Mesendoderm (in vitro differentiated cells): Measurements from ENCODE around the gene RYR3.

Experiments
- DNase-seq: peaks from one replicate; pipeline ENCODE4 v3.0.0; 2013
- H2AK5ac ChIP-seq: 2 replicates; pipeline ENCODE4 v1.6.1; 2013; ENCODE audit warnings: low read length, inconsistent platforms
- H2BK120ac ChIP-seq: 2 replicates; pipeline ENCODE4 v1.6.1; 2013; ENCODE audit warnings: low read depth, mild to moderate bottlenecking, low read length, moderate library complexity, mixed read lengths
- H2BK15ac ChIP-seq: replicated peaks from 2 replicates; pipeline ENCODE4 v1.6.1; 2013; ENCODE audit warnings: low read depth, mild to moderate bottlenecking, moderate library complexity
- H2BK5ac ChIP-seq: 2 replicates; pipeline ENCODE4 v1.6.1; 2013; ENCODE audit warnings: low read length, inconsistent platforms
- H3K18ac ChIP-seq: 2 replicates; pipeline ENCODE4 v1.6.1; 2013; ENCODE audit warnings: mild to moderate bottlenecking, low read length, mixed read lengths
- H3K23ac ChIP-seq: one replicate; pipeline ENCODE4 v1.6.1; 2013; ENCODE audit warnings: low read length
- H3K27ac ChIP-seq: 2 replicates; pipeline ENCODE4 v1.5.1; 2013; ENCODE audit warnings: low read depth, mild to moderate bottlenecking, inconsistent platforms, low read length, moderate library complexity
- H3K27me3 ChIP-seq: 2 replicates; pipeline ENCODE4 v1.6.1; 2013; ENCODE audit warnings: low read length, control low read depth, mild to moderate bottlenecking, inconsistent platforms; ENCODE audit not compliant: insufficient read depth, poor library complexity
- H3K36me3 ChIP-seq: 2 replicates; pipeline ENCODE4 v1.6.1; 2013; ENCODE audit warnings: low read length, inconsistent platforms; ENCODE audit not compliant: control insufficient read depth, insufficient read depth
- H3K4ac ChIP-seq: one replicate; pipeline ENCODE4 v1.6.1; 2013; ENCODE audit warnings: low read depth, mild to moderate bottlenecking, low read length, moderate library complexity
- H3K4me1 ChIP-seq: 2 replicates; pipeline ENCODE4 v1.6.1; 2013; ENCODE audit warnings: low read depth, low read length, inconsistent platforms; ENCODE audit not compliant: control insufficient read depth
- H3K4me2 ChIP-seq: 2 replicates; pipeline ENCODE4 v1.6.1; 2013; ENCODE audit warnings: low read length
- H3K4me3 ChIP-seq: 2 replicates; pipeline ENCODE4 v1.5.1; 2013; ENCODE audit warnings: mild to moderate bottlenecking, low read length
- H3K56ac ChIP-seq: one replicate; pipeline ENCODE4 v1.6.1; 2013; ENCODE audit warnings: low read length
- H3K79me1 ChIP-seq: 2 replicates; pipeline ENCODE4 v1.6.1; 2013; ENCODE audit warnings: low read length, inconsistent platforms
- H3K79me2 ChIP-seq: 2 replicates; pipeline ENCODE4 v1.6.1; 2013; ENCODE audit warnings: mild to moderate bottlenecking, low read length; ENCODE audit not compliant: control insufficient read depth, insufficient read depth
- H3K9ac ChIP-seq: 2 replicates; pipeline ENCODE4 v1.6.1; 2013; ENCODE audit warnings: low read length, inconsistent platforms
- H4K5ac ChIP-seq: one replicate; pipeline ENCODE4 v1.6.1; 2013; ENCODE audit warnings: low read length
- H4K8ac ChIP-seq: one replicate; pipeline ENCODE4 v1.6.1; 2013; ENCODE audit warnings: low read depth, mild to moderate bottlenecking, control low read depth, low read length, moderate library complexity
- WGBS: extraction: QIAGEN DNeasy Blood & Tissue Kit; methylation state at CpG from one replicate; pipeline ENCODE4 v1.1.7; 2013; ENCODE audit warnings: low lambda C conversion rate, missing lambda C conversion rate; ENCODE audit not compliant: insufficient coverage; ENCODE audit errors: extremely low coverage; 5-methylcytosine and 5-hydroxymethylcytosine counted together

Gene RYR3

GRCh38 chr15:33313491-33313890, 2.7 kb downstream of the RYR3 start:
- DNase-seq: no peak
- Histone ChIP-seq H3K27ac (no peak overlapping the region), H3K4me1 (peaks cover 4% of the 10 kb centered on the region), H3K23ac (no peak overlapping the region), H2BK120ac (no peak overlapping the region), H3K4ac (no peak overlapping the region), H3K79me1 (no peaks in the 10 kb centered on the region), H3K9ac (no peak overlapping the region), H3K79me2 (no peaks in the 10 kb centered on the region), H4K5ac (no peak overlapping the region), H3K18ac (no peak overlapping the region), H2BK15ac (no peak overlapping the region), H3K27me3 (peaks cover 2% of the 10 kb centered on the region), H3K4me2 (no peak overlapping the region), H3K56ac (no peak overlapping the region), H3K36me3 (no peaks in the 10 kb centered on the region), H4K8ac (no peak overlapping the region), H2AK5ac (no peak overlapping the region), H2BK5ac (no peak overlapping the region), H3K4me3 (no peak overlapping the region)
- no CpG with 5 or more reads among the region's 1 CpG for WGBS

DNA sequence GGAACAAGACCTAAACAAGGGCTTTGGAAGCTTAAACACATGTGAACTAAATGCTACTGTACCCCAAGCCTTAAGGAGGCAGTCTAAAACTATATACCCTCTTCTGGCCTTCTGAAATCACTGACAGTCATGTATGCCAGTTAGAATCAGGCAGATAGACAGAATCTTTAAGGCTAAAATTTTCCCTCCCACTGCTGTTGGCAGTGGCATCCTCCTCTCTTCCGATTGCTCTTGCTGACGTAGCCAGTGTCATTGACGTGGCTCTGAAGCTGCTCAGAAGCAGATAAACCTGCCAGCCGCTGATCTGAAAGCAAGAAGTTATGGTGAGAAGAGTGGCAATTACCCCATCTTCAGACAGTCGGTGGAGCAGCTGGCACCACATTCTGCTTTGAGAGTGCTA, 3.3 kb downstream of the RYR3 start:
- Histone ChIP-seq H2AK5ac (no peak overlapping the region), H3K9ac (no peak overlapping the region), H2BK5ac (no peak overlapping the region), H3K23ac (no peak overlapping the region), H3K4ac (no peak overlapping the region), H3K36me3 (no peaks in the 10 kb centered on the region), H4K5ac (no peak overlapping the region), H3K18ac (no peak overlapping the region), H3K27ac (no peak overlapping the region), H3K4me2 (no peak overlapping the region), H4K8ac (no peak overlapping the region), H3K79me1 (no peaks in the 10 kb centered on the region), H3K79me2 (no peaks in the 10 kb centered on the region), H2BK15ac (no peak overlapping the region), H3K4me1 (peaks cover 4% of the 10 kb centered on the region), H2BK120ac (no peak overlapping the region), H3K4me3 (no peak overlapping the region), H3K27me3 (peaks cover 2% of the 10 kb centered on the region), H3K56ac (no peak overlapping the region)
- no CpG with 5 or more reads among the region's 5 CpGs for WGBS
- no peak for DNase-seq

DNA sequence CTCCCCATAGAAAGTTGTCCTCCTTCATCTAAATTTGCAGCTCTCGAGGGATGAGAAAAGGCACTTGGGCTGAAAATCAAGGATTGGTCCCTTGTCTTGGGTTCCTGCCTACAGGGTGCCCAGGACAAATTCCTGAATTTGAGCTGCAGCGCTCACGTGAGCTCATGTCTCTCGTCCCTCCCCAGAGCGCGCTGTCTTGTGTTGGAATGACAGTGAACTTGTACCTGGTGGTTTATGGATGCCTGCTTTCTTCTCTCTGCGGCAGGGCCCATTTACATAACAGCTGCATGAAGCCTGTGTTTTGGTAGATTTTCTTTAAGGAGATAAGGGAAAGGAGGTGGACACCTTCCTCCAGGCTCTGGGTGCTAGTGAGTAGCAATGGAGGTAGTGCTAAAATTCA, 4.3 kb downstream of the RYR3 start:
- no peak for DNase-seq
- H2BK120ac ChIP-seq: no peak overlapping the region
- no peak overlapping the region for H3K27ac ChIP-seq
- no CpG with 5 or more reads among the region's 7 CpGs for WGBS
- peaks cover 4% of the 10 kb centered on the region for H3K4me1 ChIP-seq
- no peak overlapping the region for H3K4me2 ChIP-seq
- H3K9ac ChIP-seq: no peak overlapping the region
- no peaks in the 10 kb centered on the region for H3K36me3 ChIP-seq
- peaks cover 2% of the 10 kb centered on the region for H3K27me3 ChIP-seq
- H3K79me1 ChIP-seq: no peaks in the 10 kb centered on the region
- no peak overlapping the region for H4K5ac ChIP-seq
- H3K56ac ChIP-seq: no peak overlapping the region
- no peak overlapping the region for H4K8ac ChIP-seq
- no peak overlapping the region for H2BK15ac ChIP-seq
- H2AK5ac ChIP-seq: no peak overlapping the region
- H2BK5ac ChIP-seq: no peak overlapping the region
- no peaks in the 10 kb centered on the region for H3K79me2 ChIP-seq
- H3K23ac ChIP-seq: no peak overlapping the region
- no peak overlapping the region for H3K18ac ChIP-seq
- H3K4ac ChIP-seq: no peak overlapping the region
- no peak overlapping the region for H3K4me3 ChIP-seq

- Histone ChIP-seq H3K79me2 (no peaks in the 10 kb centered on the region), H3K4me3 (no peak overlapping the region), H3K23ac (no peak overlapping the region), H3K18ac (no peak overlapping the region), H2BK120ac (no peak overlapping the region), H3K4ac (no peak overlapping the region), H3K9ac (no peak overlapping the region), H2AK5ac (no peak overlapping the region), H2BK5ac (no peak overlapping the region), H3K4me1 (peaks cover 4% of the 10 kb centered on the region), H3K27me3 (no peaks in the 10 kb centered on the region), H3K27ac (no peak overlapping the region), H3K56ac (no peak overlapping the region), H3K36me3 (no peaks in the 10 kb centered on the region), H4K5ac (no peak overlapping the region), H3K4me2 (no peak overlapping the region), H2BK15ac (no peak overlapping the region), H4K8ac (no peak overlapping the region), H3K79me1 (no peaks in the 10 kb centered on the region)
- no peak for DNase-seq
These were observed 7.1 kb downstream of the RYR3 start for GRCh38 chr15:33317896-33318295.

GRCh38 chr15:33320017-33320416, 9.2 kb downstream of the RYR3 start:
- no peak overlapping the region for H3K4me2 ChIP-seq
- H2AK5ac ChIP-seq: no peak overlapping the region
- H3K56ac ChIP-seq: no peak overlapping the region
- no peak overlapping the region for H3K9ac ChIP-seq
- H2BK120ac ChIP-seq: no peak overlapping the region
- no peak overlapping the region for H4K5ac ChIP-seq
- H3K4me3 ChIP-seq: no peak overlapping the region
- H2BK15ac ChIP-seq: no peak overlapping the region
- no peak overlapping the region for H3K27ac ChIP-seq
- H3K4me1 ChIP-seq: peaks cover 4% of the 10 kb centered on the region
- H3K23ac ChIP-seq: no peak overlapping the region
- no peak overlapping the region for H3K18ac ChIP-seq
- H3K4ac ChIP-seq: no peak overlapping the region
- no peak overlapping the region for H4K8ac ChIP-seq
- no peaks in the 10 kb centered on the region for H3K36me3 ChIP-seq
- H3K79me2 ChIP-seq: no peaks in the 10 kb centered on the region
- no peaks in the 10 kb centered on the region for H3K27me3 ChIP-seq
- no CpG with 5 or more reads among the region's 1 CpG for WGBS
- H3K79me1 ChIP-seq: no peaks in the 10 kb centered on the region
- no peak for DNase-seq
- no peak overlapping the region for H2BK5ac ChIP-seq

- H3K4me1 ChIP-seq: peaks cover 2% of the 10 kb centered on the region
- no peaks in the 10 kb centered on the region for H3K27me3 ChIP-seq
- no peak overlapping the region for H3K18ac ChIP-seq
- no peak overlapping the region for H4K8ac ChIP-seq
- no peak overlapping the region for H2BK120ac ChIP-seq
- no peak overlapping the region for H3K56ac ChIP-seq
- no peak overlapping the region for H2BK15ac ChIP-seq
- DNase-seq: no peak
- no peaks in the 10 kb centered on the region for H3K36me3 ChIP-seq
- H2BK5ac ChIP-seq: no peak overlapping the region
- H3K79me2 ChIP-seq: no peaks in the 10 kb centered on the region
- H3K4me3 ChIP-seq: no peak overlapping the region
- H3K79me1 ChIP-seq: no peaks in the 10 kb centered on the region
- no peak overlapping the region for H4K5ac ChIP-seq
- no peak overlapping the region for H3K4me2 ChIP-seq
- H3K27ac ChIP-seq: no peak overlapping the region
- no peak overlapping the region for H3K4ac ChIP-seq
- no CpG with 5 or more reads among the region's 6 CpGs for WGBS
- no peak overlapping the region for H3K9ac ChIP-seq
- H2AK5ac ChIP-seq: no peak overlapping the region
- H3K23ac ChIP-seq: no peak overlapping the region
These were observed 11.3 kb downstream of the RYR3 start for GRCh38 chr15:33322091-33322490.
